Coronary artery (tissue), 2 donors: Measurements from ENCODE around the gene SEPTIN1.
"Not testable (repeated sequence)": the region's sequence is repeated elsewhere in the genome, so short reads cannot be mapped to it uniquely, and the experiment has no call there.

Experiments used
- DNase-seq: peaks from one replicate; pipeline ENCODE4 v3.0.0-alpha.2; 2017; ENCODE audit warnings: low spot score
- H3K27ac ChIP-seq, 2 donors: fragments of 200-600 bp; sonication (generic); one replicate each; pipeline ENCODE4 v1.5.1; 2016 to 2019
- H3K4me3 ChIP-seq: fragments of 200-600 bp; sonication (generic); 2 replicates; pipeline ENCODE4 v1.5.1; 2016; ENCODE audit warnings: mild to moderate bottlenecking, moderate library complexity
- TF ChIP-seq, protein P1 (sequence below): fragments of 200-600 bp; sonication (generic); IDR thresholded peaks from one replicate; pipeline ENCODE4 v1.5.1; 2019; ENCODE audit warnings: antibody characterized with exemption

SEPTIN1 gene

DNA sequence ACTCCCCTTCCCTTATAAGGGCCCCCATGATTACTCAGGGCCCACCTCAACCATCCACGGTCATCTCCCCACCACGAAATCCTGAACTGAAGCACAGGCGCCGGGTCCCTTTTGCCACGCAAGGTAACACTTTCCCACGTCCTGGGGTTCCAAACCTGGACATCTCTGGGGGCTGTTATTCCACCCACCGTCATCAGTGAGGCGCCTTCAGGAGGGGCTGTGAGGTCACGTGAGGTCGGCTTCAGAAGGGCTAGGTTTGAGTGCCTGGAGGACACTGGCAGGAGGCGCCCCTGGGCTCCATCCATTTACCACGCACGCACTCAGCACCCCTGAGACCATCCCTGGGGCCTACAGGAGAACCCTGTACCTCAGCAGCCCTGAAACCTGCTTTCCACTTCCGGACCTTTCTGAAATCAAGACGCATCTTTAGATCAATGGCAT lies 31.3 kb downstream of the SEPTIN1 start:
- Histone ChIP-seq H3K4me3 (no peak overlapping the region), H3K27ac (no peak overlapping the region)
- no peak for DNase-seq
- TF ChIP-seq, protein P1, sequence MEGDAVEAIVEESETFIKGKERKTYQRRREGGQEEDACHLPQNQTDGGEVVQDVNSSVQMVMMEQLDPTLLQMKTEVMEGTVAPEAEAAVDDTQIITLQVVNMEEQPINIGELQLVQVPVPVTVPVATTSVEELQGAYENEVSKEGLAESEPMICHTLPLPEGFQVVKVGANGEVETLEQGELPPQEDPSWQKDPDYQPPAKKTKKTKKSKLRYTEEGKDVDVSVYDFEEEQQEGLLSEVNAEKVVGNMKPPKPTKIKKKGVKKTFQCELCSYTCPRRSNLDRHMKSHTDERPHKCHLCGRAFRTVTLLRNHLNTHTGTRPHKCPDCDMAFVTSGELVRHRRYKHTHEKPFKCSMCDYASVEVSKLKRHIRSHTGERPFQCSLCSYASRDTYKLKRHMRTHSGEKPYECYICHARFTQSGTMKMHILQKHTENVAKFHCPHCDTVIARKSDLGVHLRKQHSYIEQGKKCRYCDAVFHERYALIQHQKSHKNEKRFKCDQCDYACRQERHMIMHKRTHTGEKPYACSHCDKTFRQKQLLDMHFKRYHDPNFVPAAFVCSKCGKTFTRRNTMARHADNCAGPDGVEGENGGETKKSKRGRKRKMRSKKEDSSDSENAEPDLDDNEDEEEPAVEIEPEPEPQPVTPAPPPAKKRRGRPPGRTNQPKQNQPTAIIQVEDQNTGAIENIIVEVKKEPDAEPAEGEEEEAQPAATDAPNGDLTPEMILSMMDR, result no peak

DNA sequence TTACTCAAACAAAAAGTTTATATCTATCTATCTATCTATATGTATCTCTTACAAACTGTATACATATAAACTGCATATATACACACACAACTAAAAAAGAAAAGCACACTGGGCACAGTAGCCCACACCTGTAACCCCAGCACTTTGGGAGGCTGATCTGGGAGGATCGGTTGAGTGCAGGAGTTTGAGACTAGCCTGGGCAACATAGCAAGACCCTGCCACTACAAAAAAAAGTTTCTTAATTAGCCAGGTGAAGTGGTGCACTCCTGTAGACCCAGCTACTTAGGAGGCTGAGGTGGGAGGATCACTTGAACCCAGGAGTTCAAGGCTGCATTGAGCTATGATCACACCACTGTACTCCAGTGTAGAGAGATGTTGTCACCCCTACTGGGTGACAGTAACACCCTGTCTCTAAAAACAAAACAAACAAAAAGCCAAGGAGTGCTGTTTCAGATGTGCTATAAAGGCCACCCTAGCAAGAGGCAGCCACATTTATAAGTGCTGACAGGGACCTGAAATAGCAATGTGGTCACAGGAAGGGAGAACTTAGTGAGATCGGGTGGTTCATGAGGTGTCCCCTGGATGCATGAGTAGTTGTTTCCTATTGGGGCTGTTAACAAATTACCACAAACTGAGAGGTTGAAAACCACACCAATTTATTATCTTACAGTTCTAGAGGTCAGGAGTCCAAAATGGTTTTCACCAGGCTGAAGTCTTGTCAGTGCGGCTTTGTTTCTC lies 32.1 kb downstream of the SEPTIN1 start:
- H3K4me3 ChIP-seq, result no peak overlapping the region
- H3K27ac ChIP-seq, result no peak overlapping the region
- TF ChIP-seq, protein P1, result no peak
- DNase-seq, result no peak

DNA sequence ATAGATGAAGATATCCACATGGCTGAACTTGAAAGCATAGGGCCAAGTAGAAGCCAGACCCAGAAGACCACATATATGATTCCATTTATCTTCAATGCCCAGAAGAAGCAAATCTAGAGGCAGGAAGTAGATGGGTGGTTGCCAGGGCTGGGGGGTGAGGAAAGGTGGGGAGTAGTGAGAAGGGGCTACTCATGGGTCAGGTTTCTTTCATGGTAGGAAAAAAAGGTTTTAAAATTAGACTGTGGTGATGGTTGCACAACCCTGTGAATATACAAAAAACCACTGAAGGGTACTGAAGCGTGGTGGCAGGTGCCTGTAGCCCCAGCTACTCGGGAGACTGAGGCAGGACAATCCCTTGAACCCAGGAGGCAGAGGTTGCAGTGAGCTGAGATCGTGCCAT lies 32.7 kb downstream of the SEPTIN1 start:
- TF ChIP-seq, protein P1, result no peak
- DNase-seq, result no peak
- Histone ChIP-seq H3K27ac (no peak overlapping the region), H3K4me3 (no peak overlapping the region)

DNA sequence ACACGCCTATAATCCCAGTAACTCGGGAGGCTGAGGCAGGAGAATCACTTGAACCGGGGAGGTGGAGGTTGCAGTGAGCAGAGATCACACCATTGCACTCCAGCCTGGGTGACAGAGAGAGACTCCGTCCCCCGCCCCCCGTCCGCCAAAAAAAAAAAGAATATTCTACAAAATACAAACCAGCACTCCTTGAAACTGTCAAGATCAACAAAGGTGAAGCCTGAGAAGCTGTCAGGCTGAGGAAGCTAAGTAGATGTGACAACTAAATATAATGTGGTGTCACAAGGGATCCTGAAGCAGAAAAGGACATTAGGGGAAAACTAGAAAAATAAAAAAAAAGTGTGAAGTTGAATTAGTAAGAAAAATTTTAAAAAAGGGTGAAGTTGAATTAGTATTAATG lies 33.4 kb downstream of the SEPTIN1 start:
- TF ChIP-seq, protein P1, result no peak
- no peak overlapping the region for H3K4me3 ChIP-seq
- no peak for DNase-seq
- no peak overlapping the region for H3K27ac ChIP-seq

DNA sequence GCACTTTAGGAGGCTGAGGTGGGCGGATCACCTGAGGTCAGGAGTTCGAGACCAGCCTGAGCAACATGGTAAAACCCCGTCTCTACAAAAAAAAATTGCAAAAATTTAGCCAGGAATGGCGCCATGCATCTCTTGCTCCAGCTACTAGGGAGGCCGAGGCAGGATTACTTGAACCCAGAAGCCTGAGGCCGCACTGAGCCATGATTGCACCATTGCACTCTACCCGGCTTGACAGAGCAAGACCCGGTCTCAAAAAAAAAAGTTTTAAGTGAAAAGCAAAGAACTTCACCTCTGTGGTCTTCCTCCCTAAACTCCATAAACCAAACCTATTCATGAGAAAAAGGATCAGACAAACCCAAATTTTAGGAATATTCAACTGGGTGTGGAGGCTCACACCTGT lies 34.2 kb downstream of the SEPTIN1 start:
- no peak overlapping the region for H3K4me3 ChIP-seq
- no peak for DNase-seq
- H3K27ac ChIP-seq, result no peak overlapping the region
- TF ChIP-seq, protein P1, result no peak

DNA sequence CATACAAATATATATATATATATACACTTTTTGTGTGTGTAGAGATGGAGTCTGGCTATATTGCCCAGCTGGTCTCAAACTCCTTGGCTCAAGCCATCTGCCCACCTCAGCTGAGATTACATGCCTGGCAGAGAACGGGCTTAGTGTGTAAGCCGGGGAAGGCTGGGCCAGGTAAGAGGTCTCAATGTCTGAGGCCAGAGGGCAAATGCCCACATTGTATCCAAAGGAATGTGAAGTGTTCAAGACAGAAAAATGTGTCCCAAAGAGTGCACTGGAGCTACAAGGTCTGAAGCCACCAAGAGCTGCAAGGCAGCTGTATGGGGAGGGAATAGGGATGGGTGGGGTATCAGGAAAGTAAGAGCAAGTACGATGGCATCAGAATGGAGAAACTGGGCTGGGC lies 36.1 kb downstream of the SEPTIN1 start:
- DNase-seq, result no peak
- TF ChIP-seq, protein P1, result no peak

DNA sequence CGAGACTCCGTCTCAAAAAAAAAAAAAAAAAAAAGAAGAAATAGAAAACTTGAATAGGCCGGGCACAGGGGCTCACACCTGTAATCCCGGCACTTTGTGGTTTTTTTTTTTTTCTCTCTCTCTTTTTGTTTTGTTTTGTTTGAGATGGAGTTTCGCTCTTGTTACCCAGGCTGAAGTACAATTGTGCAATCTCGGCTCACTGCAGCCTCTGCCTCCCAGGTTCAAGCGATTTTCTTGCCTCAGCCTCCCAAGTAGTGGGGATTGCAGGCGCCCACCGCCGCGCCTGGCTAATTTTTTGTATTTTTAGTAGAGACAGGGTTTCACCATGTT lies 38.9 kb downstream of the SEPTIN1 start:
- H3K4me3 ChIP-seq, H3K27ac ChIP-seq, DNase-seq: not testable (repeated sequence)

More for the DNA sequence above, 36.1 kb downstream of the SEPTIN1 start:
- Histone ChIP-seq H3K27ac (no peak overlapping the region), H3K4me3 (no peak overlapping the region)
